ENCODE data around the gene PARN. TPM values are rescaled to one million over a fixed set of nuclear protein-coding genes. Genes with fewer than 3 reads are reported as not detected.

PARN gene
- total RNA-seq, 6 experiments from 2014 or later = 12.1 to 28.0 (median 15.6) TPM

- ATAC-seq = no peak
- no peak for TF ChIP-seq CTCF (IDR thresholded peaks at IDR 0.05)
- no peak for TF ChIP-seq POLR2A (IDR thresholded peaks at IDR 0.05)
- Histone ChIP-seq H3K36me3 (no peaks in the 10 kb centered on the region), H3K4me3 (no peak overlapping the region), H3K9me3 (no peaks in the 10 kb centered on the region), H3K4me1 (peaks cover 0 to 27% (median 11%) of the 10 kb centered on the region in 4 donors), H3K27me3 (no peaks in the 10 kb centered on the region), H3K27ac (no peak overlapping the region)
- WGBS (ENCODE audit: insufficient coverage, low coverage, low lambda C conversion rate, missing lambda C conversion rate) = 84% methylated on average over 7 of the region's 7 CpGs
- intact Hi-C loops (cut with DNase I) = no loop called here
- DNase-seq = no peak
Observed at GRCh38 chr16:14497245-14498082, 132.6 kb downstream of the PARN start.

GRCh38 chr16:14496786-14497185, 133.3 kb downstream of the PARN start:
- no peaks in the 10 kb centered on the region for H3K9me3 ChIP-seq
- ATAC-seq (no peak), DNase-seq (no peak)
- H3K4me1 ChIP-seq = peaks cover 0 to 20% (median 8%) of the 10 kb centered on the region in 4 donors
- H3K36me3 ChIP-seq = no peaks in the 10 kb centered on the region
- intact Hi-C loops (cut with DNase I) = no loop called here
- H3K27me3 ChIP-seq = no peaks in the 10 kb centered on the region
- TF ChIP-seq POLR2A (IDR thresholded peaks at IDR 0.05) (no peak), CTCF (IDR thresholded peaks at IDR 0.05) (no peak)
- 53% methylated on average over 7 of the region's 7 CpGs for WGBS (ENCODE audit: insufficient coverage, low coverage, low lambda C conversion rate, missing lambda C conversion rate)
- H3K4me3 ChIP-seq = no peak overlapping the region
- no peak overlapping the region for H3K27ac ChIP-seq

- intact Hi-C loops (cut with DNase I) = no loop called here
- Histone ChIP-seq H3K27me3 (no peaks in the 10 kb centered on the region), H3K27ac (no peak overlapping the region), H3K4me3 (no peak overlapping the region), H3K4me1 (peaks cover 0 to 18% (median 7%) of the 10 kb centered on the region in 4 donors), H3K36me3 (no peaks in the 10 kb centered on the region), H3K9me3 (no peaks in the 10 kb centered on the region)
- 73% methylated on average over 7 of the region's 7 CpGs for WGBS (ENCODE audit: insufficient coverage, low coverage, low lambda C conversion rate, missing lambda C conversion rate)
- no peak for TF ChIP-seq POLR2A (IDR thresholded peaks at IDR 0.05)
- TF ChIP-seq CTCF (IDR thresholded peaks at IDR 0.05) = no peak
- ATAC-seq (no peak), DNase-seq (no peak)
Observed at GRCh38 chr16:14496047-14496770, 133.9 kb downstream of the PARN start.

GRCh38 chr16:14495213-14496046, 134.6 kb downstream of the PARN start:
- Histone ChIP-seq H3K9me3 (no peaks in the 10 kb centered on the region), H3K27ac (no peak overlapping the region), H3K36me3 (no peaks in the 10 kb centered on the region), H3K4me3 (no peak overlapping the region), H3K4me1 (peaks cover 0 to 15% (median 3%) of the 10 kb centered on the region in 4 donors), H3K27me3 (no peaks in the 10 kb centered on the region)
- no peak for ATAC-seq
- 96% methylated on average over 16 of the region's 18 CpGs for WGBS (ENCODE audit: insufficient coverage, low coverage, low lambda C conversion rate, missing lambda C conversion rate)
- intact Hi-C loops (cut with DNase I) = no loop called here
- DNase-seq = no peak
- TF ChIP-seq CTCF (IDR thresholded peaks at IDR 0.05) = no peak
- TF ChIP-seq POLR2A (IDR thresholded peaks at IDR 0.05) = no peak

Data from right lobe of liver (tissue), 6 donors.